ENCODE data around the gene TREML1. TPM values are rescaled to one million over a fixed set of nuclear protein-coding genes. Genes with fewer than 3 reads are reported as not detected.

The TREML1 gene
- polyA plus RNA-seq, 1 experiment = not detected

- Histone ChIP-seq H3K4me3 (ENCODE audit: low read depth, low read length) (no peak within 1 kb of the TSS), H3K27me3 (ENCODE audit: control insufficient read depth, insufficient read depth, low read length) (peaks cover 2% of the 10 kb centered on the region; the same call in 1 of the 2 replicates), H3K36me3 (ENCODE audit: control insufficient read depth, insufficient read depth, low read length) (no peaks in the 10 kb centered on the region)
- ChIA-PET CTCF (no interaction called here), POLR2A (no interaction called here)
- TF ChIP-seq, protein P1, sequence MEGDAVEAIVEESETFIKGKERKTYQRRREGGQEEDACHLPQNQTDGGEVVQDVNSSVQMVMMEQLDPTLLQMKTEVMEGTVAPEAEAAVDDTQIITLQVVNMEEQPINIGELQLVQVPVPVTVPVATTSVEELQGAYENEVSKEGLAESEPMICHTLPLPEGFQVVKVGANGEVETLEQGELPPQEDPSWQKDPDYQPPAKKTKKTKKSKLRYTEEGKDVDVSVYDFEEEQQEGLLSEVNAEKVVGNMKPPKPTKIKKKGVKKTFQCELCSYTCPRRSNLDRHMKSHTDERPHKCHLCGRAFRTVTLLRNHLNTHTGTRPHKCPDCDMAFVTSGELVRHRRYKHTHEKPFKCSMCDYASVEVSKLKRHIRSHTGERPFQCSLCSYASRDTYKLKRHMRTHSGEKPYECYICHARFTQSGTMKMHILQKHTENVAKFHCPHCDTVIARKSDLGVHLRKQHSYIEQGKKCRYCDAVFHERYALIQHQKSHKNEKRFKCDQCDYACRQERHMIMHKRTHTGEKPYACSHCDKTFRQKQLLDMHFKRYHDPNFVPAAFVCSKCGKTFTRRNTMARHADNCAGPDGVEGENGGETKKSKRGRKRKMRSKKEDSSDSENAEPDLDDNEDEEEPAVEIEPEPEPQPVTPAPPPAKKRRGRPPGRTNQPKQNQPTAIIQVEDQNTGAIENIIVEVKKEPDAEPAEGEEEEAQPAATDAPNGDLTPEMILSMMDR (IDR thresholded peaks at IDR 0.05; ENCODE audit: insufficient read depth, low read depth, low read length) = no peak
- DNase-seq (ENCODE audit: low read depth) = no peak
These were observed 8.7 kb upstream of the TREML1 start, which contains the start of gene TREM2 for GRCh38 chr6:41162687-41163418. Gene TREM2, minus strand, starts transcription at chr6:41163116. Its CDS starts 34 bp downstream, at chr6:41163082.

DNA sequence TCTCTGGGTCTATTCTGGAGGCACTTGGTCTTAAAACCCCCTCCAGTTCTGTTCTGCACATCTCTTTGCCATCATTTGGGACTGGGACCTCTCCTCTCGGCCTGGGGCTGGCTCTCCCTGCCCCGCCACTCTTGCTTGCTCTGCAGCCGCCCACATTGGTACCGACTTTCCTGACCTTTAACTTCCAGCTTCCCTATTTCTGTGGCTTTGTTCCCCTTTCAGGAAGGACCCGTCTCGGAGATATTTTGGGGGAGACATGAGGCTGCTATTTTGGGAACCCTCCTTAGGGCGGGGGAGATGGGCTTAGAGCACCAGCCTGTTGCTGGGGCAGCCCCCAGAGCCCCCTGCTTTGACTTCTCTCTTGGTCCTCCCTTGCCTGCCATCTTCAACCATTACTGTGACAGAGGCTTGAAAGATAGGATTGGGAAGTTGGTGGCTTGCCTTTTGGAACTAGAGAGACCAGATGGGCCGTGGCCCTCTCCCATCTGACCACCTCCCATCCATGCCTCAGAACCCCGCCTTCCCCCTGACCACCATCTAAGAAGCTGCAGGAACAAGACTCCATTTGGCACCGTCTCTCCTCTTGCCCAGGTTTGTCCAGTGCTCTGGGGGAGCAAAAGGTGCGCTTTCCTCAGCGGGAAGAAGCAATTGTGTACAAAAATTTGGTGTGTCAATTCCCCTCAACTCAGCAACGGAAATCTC is 7.9 kb upstream of the TREML1 start:
- TF ChIP-seq, protein P1 (IDR thresholded peaks at IDR 0.05; ENCODE audit: insufficient read depth, low read depth, low read length) = no peak
- Histone ChIP-seq H3K27me3 (ENCODE audit: control insufficient read depth, insufficient read depth, low read length) (peaks cover 2% of the 10 kb centered on the region; the same call in 1 of the 2 replicates), H3K4me3 (ENCODE audit: low read depth, low read length) (no peak overlapping the region), H3K36me3 (ENCODE audit: control insufficient read depth, insufficient read depth, low read length) (no peaks in the 10 kb centered on the region)
- DNase-seq (ENCODE audit: low read depth) = no peak
- ChIA-PET POLR2A (no interaction called here), CTCF (interaction anchor here (0.6 kb wide), 1 partner anchor 96 kb away, joined by 3 read pairs; no protein-coding TSS in a partner anchor)

- ChIA-PET CTCF (interaction anchor here (0.6 kb wide), 1 partner anchor 96 kb away, joined by 3 read pairs; no protein-coding TSS in a partner anchor), POLR2A (no interaction called here)
- TF ChIP-seq, protein P1 (IDR thresholded peaks at IDR 0.05; ENCODE audit: insufficient read depth, low read depth, low read length) = no peak
- Histone ChIP-seq H3K27me3 (ENCODE audit: control insufficient read depth, insufficient read depth, low read length) (peaks cover 3% of the 10 kb centered on the region), H3K36me3 (ENCODE audit: control insufficient read depth, insufficient read depth, low read length) (no peaks in the 10 kb centered on the region), H3K4me3 (ENCODE audit: low read depth, low read length) (no peak overlapping the region)
- DNase-seq (ENCODE audit: low read depth) = no peak
These were observed 7.2 kb upstream of the TREML1 start for GRCh38 chr6:41161380-41161779.

DNA sequence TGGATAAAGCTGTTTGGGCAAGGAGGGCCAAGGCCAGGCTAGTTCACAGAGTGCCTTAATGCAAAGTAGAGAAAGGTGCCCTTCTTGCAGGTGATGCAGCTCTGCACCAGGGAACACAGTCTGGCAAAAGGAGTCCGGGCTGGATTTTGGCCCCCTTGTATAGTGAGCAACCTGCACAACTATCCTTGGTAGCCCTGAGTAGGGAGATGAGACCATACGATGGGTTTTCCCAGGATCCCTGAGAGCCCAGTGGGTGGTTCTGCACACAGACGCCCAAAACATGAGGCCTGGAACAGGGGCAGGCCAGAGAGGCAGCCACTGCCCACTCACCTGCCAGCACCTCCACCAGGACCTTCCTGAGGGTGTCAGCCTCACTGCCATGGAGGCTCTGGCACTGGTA is 6.8 kb upstream of the TREML1 start:
- Histone ChIP-seq H3K4me3 (ENCODE audit: low read depth, low read length) (no peak overlapping the region), H3K36me3 (ENCODE audit: control insufficient read depth, insufficient read depth, low read length) (no peaks in the 10 kb centered on the region), H3K27me3 (ENCODE audit: control insufficient read depth, insufficient read depth, low read length) (peaks cover 3% of the 10 kb centered on the region)
- DNase-seq (ENCODE audit: low read depth) = no peak
- ChIA-PET POLR2A (no interaction called here), CTCF (no interaction called here)
- TF ChIP-seq, protein P1 (IDR thresholded peaks at IDR 0.05; ENCODE audit: insufficient read depth, low read depth, low read length) = no peak

GRCh38 chr6:41159415-41160082 is 5.4 kb upstream of the TREML1 start:
- TF ChIP-seq, protein P1 (IDR thresholded peaks at IDR 0.05; ENCODE audit: insufficient read depth, low read depth, low read length) = no peak
- H3K4me3 ChIP-seq (ENCODE audit: low read depth, low read length) = no peak overlapping the region
- ChIA-PET CTCF (no interaction called here), POLR2A (no interaction called here)
- H3K36me3 ChIP-seq (ENCODE audit: control insufficient read depth, insufficient read depth, low read length) = no peaks in the 10 kb centered on the region
- peaks cover 4% of the 10 kb centered on the region for H3K27me3 ChIP-seq (ENCODE audit: control insufficient read depth, insufficient read depth, low read length)
- DNase-seq (ENCODE audit: low read depth) = no peak

Measured in BJ (cell line).